Tibial nerve (tissue), 3 donors: Measurements from ENCODE around the gene PITPNM3.

Experiments used
- POLR2A ChIP-seq, 2 donors: fragments of 450-650 bp; IDR thresholded peaks; one replicate each; pipeline ENCODE4 v1.6.1; 2017; ENCODE audit warnings: antibody characterized with exemption in 2 of 2, mild to moderate bottlenecking in 2 of 2, moderate library complexity in 2 of 2
- TF ChIP-seq, protein P1 (sequence below), 5 experiments: fragments of 200-600 bp in 3 of 5; fragments of 450-650 bp in 2 of 5; sonication (generic) in 3 of 5; IDR thresholded peaks; one replicate each; pipeline ENCODE4 v1.5.1; 2016 to 2019; ENCODE audit warnings: antibody characterized with exemption in 5 of 5, mild to moderate bottlenecking in 3 of 5, moderate library complexity in 2 of 5

DNA sequence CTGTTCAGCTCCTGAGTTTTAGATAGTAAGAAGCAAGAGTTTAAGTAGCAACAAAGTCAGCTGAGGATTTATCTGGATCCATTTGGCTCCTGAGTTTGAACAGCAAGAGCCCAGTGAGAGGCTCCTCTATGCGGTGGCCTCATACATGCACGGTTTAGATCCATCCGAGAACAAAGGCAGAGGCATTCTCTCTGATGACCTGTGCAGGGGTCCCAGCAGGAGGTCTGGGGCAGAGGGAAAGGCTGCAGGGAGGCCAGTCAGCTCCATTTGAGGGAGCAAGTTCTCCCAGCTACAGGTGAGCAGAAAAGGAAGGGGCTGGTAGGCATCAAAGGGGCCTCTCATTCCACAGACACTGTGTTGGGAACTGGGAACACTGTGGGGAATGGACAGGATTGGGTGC is 16.5 kb downstream of the PITPNM3 start:
- TF ChIP-seq POLR2A (IDR thresholded peaks at IDR 0.05): no peak
- TF ChIP-seq, protein P1, sequence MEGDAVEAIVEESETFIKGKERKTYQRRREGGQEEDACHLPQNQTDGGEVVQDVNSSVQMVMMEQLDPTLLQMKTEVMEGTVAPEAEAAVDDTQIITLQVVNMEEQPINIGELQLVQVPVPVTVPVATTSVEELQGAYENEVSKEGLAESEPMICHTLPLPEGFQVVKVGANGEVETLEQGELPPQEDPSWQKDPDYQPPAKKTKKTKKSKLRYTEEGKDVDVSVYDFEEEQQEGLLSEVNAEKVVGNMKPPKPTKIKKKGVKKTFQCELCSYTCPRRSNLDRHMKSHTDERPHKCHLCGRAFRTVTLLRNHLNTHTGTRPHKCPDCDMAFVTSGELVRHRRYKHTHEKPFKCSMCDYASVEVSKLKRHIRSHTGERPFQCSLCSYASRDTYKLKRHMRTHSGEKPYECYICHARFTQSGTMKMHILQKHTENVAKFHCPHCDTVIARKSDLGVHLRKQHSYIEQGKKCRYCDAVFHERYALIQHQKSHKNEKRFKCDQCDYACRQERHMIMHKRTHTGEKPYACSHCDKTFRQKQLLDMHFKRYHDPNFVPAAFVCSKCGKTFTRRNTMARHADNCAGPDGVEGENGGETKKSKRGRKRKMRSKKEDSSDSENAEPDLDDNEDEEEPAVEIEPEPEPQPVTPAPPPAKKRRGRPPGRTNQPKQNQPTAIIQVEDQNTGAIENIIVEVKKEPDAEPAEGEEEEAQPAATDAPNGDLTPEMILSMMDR (IDR thresholded peaks at IDR 0.05): no peak
